BE2C (cell line): ENCODE data around the gene CASP8AP2.
A peak's percentile ranks its signal among the peaks of the same experiment; 100 is the strongest.

Source experiments
- DNase-seq: peaks from one replicate; pipeline ENCODE4 v3.0.0-alpha.2; 2020
- H3K27me3 ChIP-seq: fragments of 250-450 bp; sonication (Bioruptor Pico); 2 replicates; pipeline ENCODE4 v1.5.1; 2020; ENCODE audit warnings: mild to moderate bottlenecking
- H3K36me3 ChIP-seq: fragments of 250-450 bp; sonication (Bioruptor Pico); 2 replicates; pipeline ENCODE4 v1.5.1; 2020; ENCODE audit warnings: mild to moderate bottlenecking
- H3K4me1 ChIP-seq: fragments of 250-450 bp; sonication (Bioruptor Pico); 2 replicates; pipeline ENCODE4 v1.5.1; 2020
- H3K4me3 ChIP-seq: 2 replicates; pipeline ENCODE4 v1.5.1; 2011; ENCODE audit warnings: low read depth, low read length
- H3K9me3 ChIP-seq: fragments of 250-450 bp; sonication (Bioruptor Pico); 2 replicates; pipeline ENCODE4 v1.5.1; 2020
- CTCF ChIP-seq: IDR thresholded peaks from 2 replicates; pipeline ENCODE4 v1.5.1; 2012; ENCODE audit warnings: mild to moderate bottlenecking, low read depth, low read length

Gene CASP8AP2

GRCh38 chr6:89787660-89788328, 41.9 kb upstream of the CASP8AP2 start:
- TF ChIP-seq CTCF = no peak
- H3K4me3 ChIP-seq = no peak overlapping the region
- no peak for DNase-seq
- H3K36me3 ChIP-seq = peaks cover 89% of the 10 kb centered on the region
- H3K27me3 ChIP-seq = no peaks in the 10 kb centered on the region
- no peaks in the 10 kb centered on the region for H3K9me3 ChIP-seq
- no peaks in the 10 kb centered on the region for H3K4me1 ChIP-seq

- H3K4me1 ChIP-seq = no peaks in the 10 kb centered on the region
- no peaks in the 10 kb centered on the region for H3K27me3 ChIP-seq
- H3K36me3 ChIP-seq = peaks cover 84% of the 10 kb centered on the region
- H3K9me3 ChIP-seq = no peaks in the 10 kb centered on the region
- DNase-seq = no peak
- TF ChIP-seq CTCF = no peak
- no peak overlapping the region for H3K4me3 ChIP-seq
Measured at GRCh38 chr6:89789980-89790379, 39.7 kb upstream of the CASP8AP2 start.

- peaks cover 79% of the 10 kb centered on the region for H3K36me3 ChIP-seq
- no peaks in the 10 kb centered on the region for H3K9me3 ChIP-seq
- no peak overlapping the region for H3K4me3 ChIP-seq
- no peaks in the 10 kb centered on the region for H3K27me3 ChIP-seq
- TF ChIP-seq CTCF = no peak
- no peak for DNase-seq
- H3K4me1 ChIP-seq = no peaks in the 10 kb centered on the region
Measured at GRCh38 chr6:89790403-89790802, 39.3 kb upstream of the CASP8AP2 start.

GRCh38 chr6:89792881-89793280, 36.8 kb upstream of the CASP8AP2 start:
- Histone ChIP-seq H3K4me3 (no peak overlapping the region), H3K36me3 (peaks cover 64% of the 10 kb centered on the region), H3K4me1 (no peaks in the 10 kb centered on the region), H3K9me3 (no peaks in the 10 kb centered on the region), H3K27me3 (no peaks in the 10 kb centered on the region)
- TF ChIP-seq CTCF = peak; percentile 73
- DNase-seq = peak; percentile 26

- Histone ChIP-seq H3K4me3 (no peak overlapping the region), H3K27me3 (no peaks in the 10 kb centered on the region), H3K9me3 (no peaks in the 10 kb centered on the region), H3K36me3 (peaks cover 57% of the 10 kb centered on the region), H3K4me1 (no peaks in the 10 kb centered on the region)
- TF ChIP-seq CTCF = no peak
- no peak for DNase-seq
Measured at GRCh38 chr6:89793586-89793985, 36.1 kb upstream of the CASP8AP2 start.

GRCh38 chr6:89794324-89794723, 35.4 kb upstream of the CASP8AP2 start:
- DNase-seq = no peak
- no peak for TF ChIP-seq CTCF
- Histone ChIP-seq H3K4me3 (no peak overlapping the region), H3K27me3 (no peaks in the 10 kb centered on the region), H3K4me1 (no peaks in the 10 kb centered on the region), H3K36me3 (peaks cover 56% of the 10 kb centered on the region), H3K9me3 (no peaks in the 10 kb centered on the region)
